ENCODE results near the gene GALNT18. TPM values are rescaled to one million over a fixed set of nuclear protein-coding genes. Genes with fewer than 3 reads are reported as not detected.

GALNT18 gene
- total and polyA plus RNA-seq, 8 donors = 16.4 to 42.6 (median 23.0) TPM

DNA sequence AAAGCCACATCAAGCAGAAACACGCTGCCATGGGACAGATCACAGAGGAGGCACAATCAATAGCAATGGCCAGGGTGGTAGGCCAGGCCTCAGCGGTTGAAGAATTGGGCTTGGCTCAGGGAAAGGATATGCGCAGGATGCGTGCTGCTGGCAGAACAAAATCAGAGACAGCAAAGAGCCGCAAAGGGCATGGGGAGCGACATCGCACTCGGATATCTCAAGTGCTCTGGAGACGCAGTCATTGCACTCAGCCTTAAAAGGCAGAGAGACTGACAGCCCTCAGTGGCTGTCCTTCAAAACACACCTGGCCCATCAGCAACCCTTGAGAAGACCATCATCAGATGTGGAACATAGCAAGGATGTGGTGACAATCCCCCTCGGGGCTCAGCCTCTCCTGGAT lies 319.2 kb downstream of the GALNT18 start:
- no peak overlapping the region for H3K4me3 ChIP-seq
- no peaks in the 10 kb centered on the region for H3K4me1 ChIP-seq
- no peaks in the 10 kb centered on the region for H3K9me3 ChIP-seq
- intact Hi-C loops (cut with DNase I) = no loop called here
- no peaks in the 10 kb centered on the region for H3K27me3 ChIP-seq
- ATAC-seq = no peak
- H3K27ac ChIP-seq = no peak overlapping the region
- H3K36me3 ChIP-seq = no peaks in the 10 kb centered on the region
- no peak for DNase-seq
- TF ChIP-seq, protein P1, sequence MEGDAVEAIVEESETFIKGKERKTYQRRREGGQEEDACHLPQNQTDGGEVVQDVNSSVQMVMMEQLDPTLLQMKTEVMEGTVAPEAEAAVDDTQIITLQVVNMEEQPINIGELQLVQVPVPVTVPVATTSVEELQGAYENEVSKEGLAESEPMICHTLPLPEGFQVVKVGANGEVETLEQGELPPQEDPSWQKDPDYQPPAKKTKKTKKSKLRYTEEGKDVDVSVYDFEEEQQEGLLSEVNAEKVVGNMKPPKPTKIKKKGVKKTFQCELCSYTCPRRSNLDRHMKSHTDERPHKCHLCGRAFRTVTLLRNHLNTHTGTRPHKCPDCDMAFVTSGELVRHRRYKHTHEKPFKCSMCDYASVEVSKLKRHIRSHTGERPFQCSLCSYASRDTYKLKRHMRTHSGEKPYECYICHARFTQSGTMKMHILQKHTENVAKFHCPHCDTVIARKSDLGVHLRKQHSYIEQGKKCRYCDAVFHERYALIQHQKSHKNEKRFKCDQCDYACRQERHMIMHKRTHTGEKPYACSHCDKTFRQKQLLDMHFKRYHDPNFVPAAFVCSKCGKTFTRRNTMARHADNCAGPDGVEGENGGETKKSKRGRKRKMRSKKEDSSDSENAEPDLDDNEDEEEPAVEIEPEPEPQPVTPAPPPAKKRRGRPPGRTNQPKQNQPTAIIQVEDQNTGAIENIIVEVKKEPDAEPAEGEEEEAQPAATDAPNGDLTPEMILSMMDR (IDR thresholded peaks at IDR 0.05) = no peak

DNA sequence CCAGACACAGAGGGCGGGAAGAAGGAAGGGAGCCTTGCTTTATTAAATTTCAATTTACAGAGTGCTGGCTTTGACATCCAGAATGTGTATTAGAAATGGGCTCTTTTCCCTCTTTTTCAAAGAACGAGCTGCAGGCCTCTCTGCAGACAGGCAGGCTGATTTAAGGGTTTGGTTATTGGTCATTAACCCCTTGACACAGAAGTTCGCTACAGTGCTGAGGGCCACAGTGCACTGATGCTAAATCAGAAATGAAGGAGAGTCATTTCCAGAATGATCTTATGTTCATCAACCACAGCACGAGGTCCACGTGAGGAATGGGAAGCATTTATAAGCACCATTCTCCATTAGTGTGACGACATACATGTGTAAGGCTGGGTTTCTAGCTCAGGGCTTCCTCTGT lies 320.6 kb downstream of the GALNT18 start:
- no peaks in the 10 kb centered on the region for H3K27me3 ChIP-seq
- ATAC-seq (no peak), DNase-seq (no peak)
- H3K4me3 ChIP-seq = no peak overlapping the region
- intact Hi-C loops (cut with DNase I) = no loop called here
- TF ChIP-seq, protein P1 (IDR thresholded peaks at IDR 0.05) = no peak
- no peaks in the 10 kb centered on the region for H3K9me3 ChIP-seq
- H3K36me3 ChIP-seq = no peaks in the 10 kb centered on the region
- H3K27ac ChIP-seq = no peak overlapping the region
- H3K4me1 ChIP-seq = no peaks in the 10 kb centered on the region

DNA sequence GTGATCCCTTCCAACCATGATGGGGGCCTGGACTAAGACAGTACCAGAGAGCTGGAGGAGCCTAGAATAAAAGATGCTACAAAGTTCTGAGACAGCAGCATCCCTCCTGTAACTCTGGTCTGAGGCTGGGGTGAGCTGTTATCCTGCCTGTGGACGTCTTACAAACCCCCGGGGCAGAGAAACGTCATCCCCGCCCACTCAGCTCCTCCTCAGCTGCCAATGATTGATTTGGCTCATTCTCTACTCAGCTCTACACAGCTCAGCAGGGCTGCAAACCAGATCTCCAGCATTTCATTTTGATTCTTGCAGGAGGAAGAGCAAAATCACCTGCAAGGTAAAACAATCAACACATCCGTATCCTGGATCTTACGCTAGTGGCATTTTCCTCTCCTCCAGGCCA lies 324.2 kb downstream of the GALNT18 start:
- intact Hi-C loops (cut with DNase I) = no loop called here
- H3K9me3 ChIP-seq = no peaks in the 10 kb centered on the region
- TF ChIP-seq, protein P1 (IDR thresholded peaks at IDR 0.05) = no peak
- H3K36me3 ChIP-seq = no peaks in the 10 kb centered on the region
- H3K4me3 ChIP-seq = no peak overlapping the region
- DNase-seq (no peak), ATAC-seq (no peak)
- no peaks in the 10 kb centered on the region for H3K4me1 ChIP-seq
- no peaks in the 10 kb centered on the region for H3K27me3 ChIP-seq
- H3K27ac ChIP-seq = no peak overlapping the region

DNA sequence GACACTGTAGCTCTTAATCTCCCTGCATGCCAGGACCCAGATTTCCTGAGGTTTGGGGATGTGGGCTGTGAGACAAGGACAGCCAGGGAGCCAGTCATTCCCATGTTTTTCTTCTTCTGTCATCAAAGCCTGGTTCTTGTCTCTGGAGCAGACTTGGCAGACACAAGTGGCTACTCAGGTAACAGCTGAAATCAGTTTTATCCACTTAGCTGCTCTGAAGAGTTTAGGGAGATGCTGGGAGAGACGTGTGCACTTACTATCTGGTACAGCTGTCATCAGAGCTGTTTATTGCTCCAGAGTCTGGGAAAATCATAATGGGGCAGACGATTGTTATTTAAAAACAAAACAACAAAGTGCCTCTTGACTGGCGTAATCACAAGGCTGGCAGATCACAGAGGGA lies 325.4 kb downstream of the GALNT18 start:
- Histone ChIP-seq H3K27ac (no peak overlapping the region), H3K4me3 (no peak overlapping the region), H3K36me3 (no peaks in the 10 kb centered on the region), H3K9me3 (no peaks in the 10 kb centered on the region), H3K4me1 (no peaks in the 10 kb centered on the region), H3K27me3 (no peaks in the 10 kb centered on the region)
- intact Hi-C loops (cut with DNase I) = no loop called here
- ATAC-seq (no peak), DNase-seq (no peak)
- TF ChIP-seq, protein P1 (IDR thresholded peaks at IDR 0.05) = no peak

DNA sequence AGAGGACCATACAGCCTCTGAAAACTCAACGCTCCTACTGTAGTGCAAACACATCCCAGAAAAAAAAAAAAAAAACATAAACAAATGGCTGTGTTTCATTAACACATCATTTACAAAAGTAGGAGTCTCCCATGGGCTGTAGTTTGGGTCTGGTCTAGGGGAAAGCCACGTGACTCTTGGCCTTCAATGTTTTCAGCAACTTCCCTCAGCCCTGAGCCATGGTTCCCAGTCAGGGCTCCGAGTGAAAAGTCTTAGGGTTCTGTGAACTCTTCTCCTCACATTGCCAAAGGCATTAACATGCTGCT lies 327.3 kb downstream of the GALNT18 start:
- no peaks in the 10 kb centered on the region for H3K27me3 ChIP-seq
- peak in 1 of 4 donors; percentile 50 for DNase-seq
- no peak for ATAC-seq
- H3K9me3 ChIP-seq = no peaks in the 10 kb centered on the region
- no peaks in the 10 kb centered on the region for H3K4me1 ChIP-seq
- TF ChIP-seq, protein P1 (IDR thresholded peaks at IDR 0.05) = no peak
- peaks cover 0 to 1% of the 10 kb centered on the region in 2 donors for H3K36me3 ChIP-seq
- no peak overlapping the region for H3K4me3 ChIP-seq
- H3K27ac ChIP-seq = no peak overlapping the region
- intact Hi-C loops (cut with DNase I) = no loop called here
